Adipocyte (in vitro differentiated cells): Measurements from ENCODE around the gene HNRNPL.

Experiments
- DNase-seq: peaks from one replicate; pipeline ENCODE4 v3.0.0-alpha.2; 2015; ENCODE audit warnings: low read depth
- H3K27me3 ChIP-seq: replicated peaks from 2 replicates; pipeline ENCODE4 v1.7.0; 2013; ENCODE audit warnings: mild to moderate bottlenecking, low read length, moderate library complexity; ENCODE audit not compliant: control insufficient read depth, insufficient read depth
- H3K36me3 ChIP-seq: 2 replicates; pipeline ENCODE4 v1.7.0; 2013; ENCODE audit warnings: low read length, mild to moderate bottlenecking, moderate library complexity; ENCODE audit not compliant: control insufficient read depth, insufficient read depth, severe bottlenecking
- H3K4me1 ChIP-seq: 2 replicates; pipeline ENCODE4 v1.7.0; 2013; ENCODE audit warnings: mild to moderate bottlenecking, low read length, moderate library complexity; ENCODE audit not compliant: control insufficient read depth, insufficient read depth
- H3K4me3 ChIP-seq: 2 replicates; pipeline ENCODE4 v1.7.0; 2013; ENCODE audit warnings: mild to moderate bottlenecking, low read length, moderate library complexity
- H3K9ac ChIP-seq: 2 replicates; pipeline ENCODE4 v1.7.0; 2013; ENCODE audit warnings: mild to moderate bottlenecking, low read length, moderate library complexity
- H3K9me3 ChIP-seq: 2 replicates; pipeline ENCODE4 v1.7.0; 2013; ENCODE audit warnings: mild to moderate bottlenecking, low read length, moderate library complexity; ENCODE audit not compliant: control insufficient read depth

The HNRNPL gene

DNA sequence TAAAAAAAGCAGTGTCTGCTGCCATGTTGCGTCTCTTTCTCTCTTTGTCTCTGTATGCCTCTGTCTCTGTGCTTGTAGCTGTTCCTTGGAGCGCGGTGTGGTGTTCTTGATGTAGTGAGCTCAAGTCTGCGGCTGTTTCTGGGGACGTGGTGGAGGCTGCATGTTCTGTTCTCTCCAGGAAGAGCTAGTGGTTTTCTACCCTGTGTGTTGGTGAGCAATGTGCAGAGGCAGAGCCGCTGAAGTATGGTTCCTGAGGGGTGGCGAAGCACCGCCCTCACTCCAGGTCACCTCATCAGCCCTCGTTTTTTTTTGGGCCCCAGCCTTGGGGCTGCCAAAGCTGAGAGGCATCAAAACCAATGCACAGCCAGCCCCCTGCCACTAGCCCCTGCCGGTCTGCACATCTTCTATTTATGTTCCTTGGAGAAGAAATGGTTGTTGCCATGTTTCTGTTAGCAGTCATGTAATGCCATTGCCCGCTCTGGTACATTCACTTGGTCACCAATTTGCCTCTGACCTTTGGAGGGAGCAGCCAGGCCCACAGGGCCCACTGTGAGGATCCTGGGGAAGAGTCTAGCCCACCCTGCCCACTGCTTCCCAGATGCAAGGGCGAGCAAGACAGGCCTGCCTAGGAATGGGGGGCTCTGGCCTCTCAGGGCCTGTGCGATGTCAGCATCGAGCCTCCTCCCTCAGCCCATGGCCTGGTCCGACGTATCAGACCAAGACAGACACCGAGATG, 7.2 kb downstream of the HNRNPL start:
- Histone ChIP-seq H3K36me3 (peaks cover 98% of the 10 kb centered on the region), H3K9me3 (no peaks in the 10 kb centered on the region)

GRCh38 chr19:38841787-38842438, 7.9 kb downstream of the HNRNPL start:
- Histone ChIP-seq H3K36me3 (peaks cover 98% of the 10 kb centered on the region), H3K27me3 (no peaks in the 10 kb centered on the region), H3K9ac (peak overlapping the region; percentile 1), H3K4me3 (no peak overlapping the region), H3K4me1 (peaks cover under 1% of the 10 kb centered on the region), H3K9me3 (no peaks in the 10 kb centered on the region)
- DNase-seq = no peak

More for the DNA sequence above, 7.2 kb downstream of the HNRNPL start:
- H3K27me3 ChIP-seq = no peaks in the 10 kb centered on the region
- DNase-seq = no peak
- H3K4me1 ChIP-seq = peaks cover 8% of the 10 kb centered on the region
- no peak overlapping the region for H3K9ac ChIP-seq
- H3K4me3 ChIP-seq = no peak overlapping the region

DNA sequence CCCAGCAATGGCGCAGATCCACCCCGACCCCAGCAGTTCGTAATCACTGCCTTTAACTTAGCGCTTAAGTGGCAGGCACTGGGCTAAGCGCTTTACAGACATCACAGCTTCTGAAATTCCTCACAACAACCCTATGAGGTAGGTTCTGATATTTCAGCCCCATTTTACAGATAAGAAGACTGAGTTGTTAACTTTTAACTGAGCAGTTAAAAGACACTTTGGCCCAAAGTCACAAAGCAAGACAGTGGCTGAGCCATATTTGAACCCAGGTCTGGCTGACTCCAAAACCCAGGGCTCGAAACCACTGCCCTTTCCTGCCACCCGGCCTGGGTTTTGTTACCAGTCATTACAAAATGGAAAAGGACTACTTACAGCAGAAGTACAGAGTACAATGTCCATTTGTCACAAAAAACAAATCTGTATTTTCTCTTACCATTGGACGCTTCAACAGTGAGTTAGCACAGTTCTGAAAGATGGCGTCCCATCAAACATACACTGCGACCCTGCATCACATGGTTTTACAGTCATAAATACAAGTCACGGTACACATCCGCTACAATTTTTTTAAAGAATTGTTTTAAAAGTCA, 8.5 kb downstream of the HNRNPL start:
- no peaks in the 10 kb centered on the region for H3K9me3 ChIP-seq
- H3K4me3 ChIP-seq = no peak overlapping the region
- H3K9ac ChIP-seq = peak overlapping the region; percentile 1
- no peaks in the 10 kb centered on the region for H3K27me3 ChIP-seq
- H3K36me3 ChIP-seq = peaks cover 98% of the 10 kb centered on the region
- H3K4me1 ChIP-seq = no peaks in the 10 kb centered on the region
- DNase-seq = no peak

DNA sequence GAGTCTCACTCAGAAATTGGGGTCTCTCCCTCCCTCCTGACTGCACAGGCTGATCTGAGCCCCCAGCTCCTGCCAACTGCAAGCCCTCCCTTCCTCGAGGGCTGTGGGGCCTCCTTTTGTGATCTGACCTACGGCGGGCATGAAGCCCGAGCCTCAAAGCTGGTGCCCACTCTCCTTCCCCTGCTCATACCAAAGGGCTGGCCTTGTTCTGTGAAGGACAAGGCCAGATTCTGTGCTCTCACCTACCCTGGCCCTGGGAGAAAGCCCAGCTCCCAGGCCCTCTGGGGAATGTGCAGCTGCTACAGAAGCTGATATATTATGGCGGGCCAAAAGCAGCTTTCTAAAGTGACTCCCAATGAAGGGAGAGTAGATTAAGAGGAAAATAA, 9.2 kb downstream of the HNRNPL start:
- H3K4me3 ChIP-seq = no peak overlapping the region
- no peaks in the 10 kb centered on the region for H3K9me3 ChIP-seq
- H3K27me3 ChIP-seq = no peaks in the 10 kb centered on the region
- peaks cover 98% of the 10 kb centered on the region for H3K36me3 ChIP-seq
- no peak for DNase-seq
- peak overlapping the region; percentile 1 for H3K9ac ChIP-seq
- H3K4me1 ChIP-seq = peaks cover 4% of the 10 kb centered on the region

DNA sequence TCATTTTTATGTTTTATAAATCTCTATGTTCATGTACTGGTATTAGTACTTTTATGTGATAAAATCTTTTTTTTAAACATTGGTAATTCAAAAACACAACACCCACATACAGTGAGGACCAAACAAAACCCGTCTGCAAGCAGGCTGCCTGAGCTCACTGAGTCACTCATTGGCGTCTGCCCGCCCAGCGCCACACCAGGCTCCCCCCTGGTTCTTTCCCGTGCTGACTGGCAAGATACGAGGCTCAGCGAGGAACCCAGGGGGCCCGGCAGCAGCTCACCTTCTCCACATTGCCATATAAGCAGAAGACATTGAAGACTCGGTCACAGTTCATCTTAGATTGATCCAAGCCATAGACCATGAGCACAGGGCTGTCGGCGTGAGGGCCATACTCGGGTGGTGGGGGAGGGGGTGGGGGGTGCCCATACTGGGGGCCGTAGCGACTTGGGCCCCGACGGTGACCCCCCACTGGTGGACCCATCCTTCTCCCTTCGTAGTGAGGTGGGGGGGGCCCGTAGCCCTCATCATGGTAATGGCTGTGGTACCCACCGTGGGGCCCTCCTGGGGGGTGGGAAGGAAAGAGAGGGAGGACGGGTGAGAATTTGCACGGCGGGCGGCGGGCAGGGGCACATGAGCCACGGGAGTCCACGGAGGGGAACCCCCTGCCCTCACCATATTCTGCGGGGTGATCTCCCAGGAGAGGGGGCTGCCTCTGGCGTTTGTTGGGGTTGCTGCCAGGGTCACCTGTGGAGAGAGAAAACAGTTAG, 9.8 kb downstream of the HNRNPL start:
- Histone ChIP-seq H3K9ac (no peak overlapping the region), H3K36me3 (peaks cover 95% of the 10 kb centered on the region), H3K4me1 (peaks cover 7% of the 10 kb centered on the region)

GRCh38 chr19:38838986-38839761, 10.6 kb downstream of the HNRNPL start:
- Histone ChIP-seq H3K4me1 (peaks cover 7% of the 10 kb centered on the region), H3K4me3 (no peak overlapping the region), H3K9ac (peak overlapping the region; percentile 31), H3K36me3 (peaks cover 87% of the 10 kb centered on the region), H3K27me3 (no peaks in the 10 kb centered on the region), H3K9me3 (no peaks in the 10 kb centered on the region)
- DNase-seq = no peak

More for the DNA sequence above, 9.8 kb downstream of the HNRNPL start:
- no peak for DNase-seq
- Histone ChIP-seq H3K4me3 (no peak overlapping the region), H3K9me3 (no peaks in the 10 kb centered on the region), H3K27me3 (no peaks in the 10 kb centered on the region)

- H3K4me3 ChIP-seq = no peak overlapping the region
- H3K9me3 ChIP-seq = no peaks in the 10 kb centered on the region
- no peaks in the 10 kb centered on the region for H3K27me3 ChIP-seq
- H3K36me3 ChIP-seq = peaks cover 79% of the 10 kb centered on the region
- H3K9ac ChIP-seq = peak overlapping the region; percentile 31
- DNase-seq = no peak
- H3K4me1 ChIP-seq = peaks cover 7% of the 10 kb centered on the region
These were observed 11.4 kb downstream of the HNRNPL start for GRCh38 chr19:38838208-38838985.

GRCh38 chr19:38837656-38838121, 12.1 kb downstream of the HNRNPL start:
- Histone ChIP-seq H3K9me3 (no peaks in the 10 kb centered on the region), H3K9ac (peak overlapping the region; percentile 1), H3K27me3 (no peaks in the 10 kb centered on the region), H3K36me3 (peaks cover 72% of the 10 kb centered on the region), H3K4me3 (no peak overlapping the region), H3K4me1 (peaks cover 10% of the 10 kb centered on the region)
- DNase-seq = peak; percentile 21

GRCh38 chr19:38836983-38837626, 12.7 kb downstream of the HNRNPL start:
- Histone ChIP-seq H3K36me3 (peaks cover 66% of the 10 kb centered on the region), H3K9me3 (no peaks in the 10 kb centered on the region), H3K4me3 (no peak overlapping the region), H3K27me3 (no peaks in the 10 kb centered on the region), H3K4me1 (peaks cover 16% of the 10 kb centered on the region), H3K9ac (no peak overlapping the region)
- DNase-seq = no peak
